HepG2 (cell line): ENCODE data around the gene LZTR1. TPM values are rescaled to one million over a fixed set of nuclear protein-coding genes. Genes with fewer than 3 reads are reported as not detected.
A peak's percentile ranks its signal among the peaks of the same experiment; 100 is the strongest.

ENCODE experiments used
- GLI4 ChIP-seq: sonication (generic); formaldehyde crosslinking; IDR thresholded peaks from 2 replicates; pipeline ENCODE4 v1.5.1; 2020; ENCODE audit warnings: missing genetic modification reagents, mild to moderate bottlenecking, moderate library complexity, borderline replicate concordance
- HOXA5 ChIP-seq: sonication (generic); formaldehyde crosslinking; IDR thresholded peaks from 2 replicates; pipeline ENCODE4 v1.4.0; 2020; ENCODE audit warnings: missing genetic modification reagents
- KLF16 ChIP-seq, 2 experiments: sonication (generic) in 1 of 2; formaldehyde crosslinking in 1 of 2; IDR thresholded peaks; 2 replicates each; pipeline versions ENCODE4 v1.6.1 to v1.8.0; 2016 to 2023; ENCODE audit warnings: missing genetic modification reagents in 2 of 2, missing compliant biosample characterization in 1 of 2
- MED1 ChIP-seq: sonication (generic); formaldehyde crosslinking; IDR thresholded peaks from 2 replicates; pipeline ENCODE4 v1.4.0; 2020; ENCODE audit warnings: missing genetic modification reagents
- MEIS2 ChIP-seq: sonication (generic); formaldehyde crosslinking; IDR thresholded peaks from 2 replicates; pipeline ENCODE4 v1.9.0; 2021; ENCODE audit warnings: mild to moderate bottlenecking, missing genetic modification reagents
- NFE2 ChIP-seq: sonication (generic); formaldehyde crosslinking; IDR thresholded peaks from 2 replicates; pipeline ENCODE4 v1.4.0; 2020; ENCODE audit warnings: missing genetic modification reagents
- NFE2L1 ChIP-seq: sonication (generic); formaldehyde crosslinking; IDR thresholded peaks from 2 replicates; pipeline ENCODE4 v1.4.0; 2020; ENCODE audit warnings: missing genetic modification reagents, mild to moderate bottlenecking, borderline replicate concordance
- NKX3-1 ChIP-seq: sonication (generic); formaldehyde crosslinking; IDR thresholded peaks from 2 replicates; pipeline ENCODE4 v1.5.0; 2020; ENCODE audit warnings: missing genetic modification reagents
- POLR2G ChIP-seq: fragments of 200-400 bp; formaldehyde crosslinking; IDR thresholded peaks from 2 replicates; pipeline ENCODE4 v1.6.1; 2018; ENCODE audit warnings: mild to moderate bottlenecking, low read depth, low read length, moderate library complexity
- RFXAP ChIP-seq: sonication (generic); formaldehyde crosslinking; IDR thresholded peaks from 2 replicates; pipeline ENCODE4 v1.4.0; 2020; ENCODE audit warnings: missing genetic modification reagents, borderline replicate concordance
- SKI ChIP-seq: fragments of 450-650 bp; IDR thresholded peaks from one replicate; pipeline ENCODE4 v1.6.1; 2018; ENCODE audit warnings: mild to moderate bottlenecking; ENCODE audit not compliant: partially characterized antibody
- SP1 ChIP-seq, 2 experiments: fragments of 450-650 bp in 1 of 2; sonication (generic) in 1 of 2; formaldehyde crosslinking in 1 of 2; IDR thresholded peaks; 2 replicates each; pipeline versions ENCODE4 v1.4.0 to v1.6.1; 2016 to 2020; ENCODE audit warnings: missing genetic modification reagents in 1 of 2
- TBX2 ChIP-seq: sonication (generic); formaldehyde crosslinking; IDR thresholded peaks from 2 replicates; pipeline ENCODE4 v1.5.0; 2020; ENCODE audit warnings: missing genetic modification reagents, mild to moderate bottlenecking, borderline replicate concordance
- TRIM24 ChIP-seq: sonication (generic); formaldehyde crosslinking; IDR thresholded peaks from 2 replicates; pipeline ENCODE4 v1.8.0; 2022; ENCODE audit warnings: mild to moderate bottlenecking, missing genetic modification reagents
- ZNF101 ChIP-seq: sonication (generic); formaldehyde crosslinking; IDR thresholded peaks from 2 replicates; pipeline ENCODE4 v1.4.0; 2020; ENCODE audit warnings: mild to moderate bottlenecking, low read depth, missing genetic modification reagents, borderline replicate concordance
- ZNF343 ChIP-seq: sonication (generic); formaldehyde crosslinking; IDR thresholded peaks from 2 replicates; pipeline ENCODE4 v1.4.0; 2020; ENCODE audit warnings: mild to moderate bottlenecking, missing genetic modification reagents
- ZNF382 ChIP-seq: sonication (generic); formaldehyde crosslinking; IDR thresholded peaks from 2 replicates; pipeline ENCODE4 v1.5.0; 2020; ENCODE audit warnings: missing genetic modification reagents, mild to moderate bottlenecking, borderline replicate concordance
- ZNF552 ChIP-seq: sonication (generic); formaldehyde crosslinking; IDR thresholded peaks from 2 replicates; pipeline ENCODE4 v1.9.0; 2022; ENCODE audit warnings: missing genetic modification reagents, mild to moderate bottlenecking, borderline replicate concordance
- ZNF567 ChIP-seq: sonication (generic); formaldehyde crosslinking; IDR thresholded peaks from 2 replicates; pipeline ENCODE4 v1.8.1; 2023; ENCODE audit warnings: mild to moderate bottlenecking, missing genetic modification reagents, borderline replicate concordance
- ZNF614 ChIP-seq: IDR thresholded peaks from 2 replicates; pipeline ENCODE4 v1.6.1; 2018; ENCODE audit warnings: missing biosample characterization, missing genetic modification reagents, inconsistent platforms, borderline replicate concordance
- ZNF772 ChIP-seq: sonication (generic); formaldehyde crosslinking; IDR thresholded peaks from 2 replicates; pipeline ENCODE4 v1.5.0; 2020; ENCODE audit warnings: mild to moderate bottlenecking, missing genetic modification reagents
- polyA plus RNA-seq, 8 experiments: library from polyadenylated mRNA; depleted of rRNA in 3 of 8; stranded (reverse) in 7 of 8; unstranded in 1 of 8; fragments of >200 nt; fragmentation: Illumina TruSeq in 4 of 8; extraction: Trizol in 4 of 8; gene quantifications; 2 replicates each; pipeline versions ENCODE4 v1.2.1 to v1.2.3, GENCODE V29; 2011 to 2016; ENCODE audit warnings: low read depth in 4 of 8, missing spikeins in 1 of 8, mixed read lengths in 1 of 8; ENCODE audit not compliant: insufficient read depth in 1 of 8
- total RNA-seq, 5 experiments: library from RNA; depleted of rRNA; stranded (reverse); fragments of >200 nt; fragmentation: Illumina TruSeq; extraction: Trizol; gene quantifications; 2 replicates each; pipeline ENCODE4 v1.2.3, GENCODE V29; 2016; ENCODE audit warnings: low read depth in 1 of 5
- TF ChIP-seq, protein P1 (sequence below): IDR thresholded peaks from 2 replicates; pipeline ENCODE4 v1.6.1; 2016; ENCODE audit warnings: missing compliant biosample characterization, missing genetic modification reagents, borderline replicate concordance
- TF ChIP-seq, protein P2 (sequence below): sonication (generic); formaldehyde crosslinking; IDR thresholded peaks from 2 replicates; pipeline ENCODE4 v1.4.0; 2020; ENCODE audit warnings: mild to moderate bottlenecking, missing genetic modification reagents
- TF ChIP-seq, protein P3 (sequence below): sonication (generic); formaldehyde crosslinking; IDR thresholded peaks from 2 replicates; pipeline ENCODE4 v1.5.0; 2020; ENCODE audit warnings: missing genetic modification reagents

The LZTR1 gene
- total and polyA plus RNA-seq, 2 of the 13 experiments (the other 11 are each of a cell fraction or from before 2014, with no cell fraction given): 21.8 to 22.4 TPM

DNA sequence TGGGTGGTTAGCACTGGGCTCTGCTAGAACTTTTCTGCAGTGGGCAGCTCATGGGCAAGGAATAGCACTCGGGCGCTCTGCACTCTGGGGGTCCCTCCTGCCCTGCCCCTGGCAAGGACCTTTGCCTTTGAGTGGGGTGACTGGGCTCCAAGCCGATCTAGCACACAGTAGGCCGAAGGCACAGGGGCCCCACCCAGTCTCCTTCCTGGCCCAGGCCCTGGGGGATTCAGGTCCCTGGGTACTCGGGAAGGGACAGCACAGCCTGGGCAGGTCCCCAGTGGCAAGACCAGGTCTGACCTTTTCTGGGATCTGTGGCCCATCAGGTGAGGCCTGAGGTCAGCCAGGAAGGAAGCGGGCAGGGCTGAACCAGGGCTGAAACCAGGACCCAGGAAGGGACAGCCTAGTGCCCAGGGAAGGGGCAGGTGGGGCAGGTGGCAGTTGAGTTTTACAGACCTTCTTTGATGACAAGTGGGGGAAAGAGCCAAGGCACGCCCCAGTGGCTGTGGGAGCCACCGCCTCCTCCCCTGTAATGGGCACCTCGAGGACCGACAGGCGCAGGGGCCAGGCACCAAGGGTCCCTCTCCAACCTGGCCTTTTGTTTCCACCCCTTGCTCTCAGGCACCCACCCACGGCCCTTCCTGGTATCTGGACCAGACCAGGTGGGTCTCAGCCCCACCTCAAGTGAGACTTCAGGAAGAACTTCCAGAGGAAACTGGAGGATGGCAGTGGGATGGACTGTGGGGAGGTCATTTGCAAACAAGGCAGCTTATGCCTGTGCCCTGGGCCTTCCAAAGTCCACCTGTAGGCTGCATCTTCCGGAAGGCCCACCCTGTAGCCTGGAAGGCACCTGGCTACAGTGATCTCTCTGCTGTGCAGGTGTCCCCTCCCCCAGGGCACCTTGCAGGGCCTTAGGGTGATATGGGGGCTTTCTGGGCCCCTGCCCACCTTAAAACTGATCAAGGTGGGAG is 15.9 kb upstream of the LZTR1 start (continued):
- TF ChIP-seq NFE2 (no peak), ZNF614 (CRISPR knock-in tag) (peak; percentile 14; the same call in 1 of the 2 replicates), MED1 (CRISPR knock-in tag) (peak; percentile 10; the same call in 1 of the 2 replicates), GLI4 (no peak), ZNF382 (CRISPR knock-in tag) (no peak), RFXAP (CRISPR knock-in tag) (no peak), ZNF567 (no peak), HOXA5 (CRISPR knock-in tag) (no peak), ZNF552 (no peak), ZNF343 (no peak), NKX3-1 (CRISPR knock-in tag) (no peak), NFE2L1 (CRISPR knock-in tag) (no peak), POLR2G (no peak), SKI (no peak), KLF16 (CRISPR knock-in tag; IDR thresholded peaks at IDR 0.05) (no peak), ZNF101 (CRISPR knock-in tag) (no peak), SP1 (IDR thresholded peaks at IDR 0.05) (no peak), SP1 (CRISPR knock-in tag; IDR thresholded peaks at IDR 0.05) (no peak), MEIS2 (CRISPR knock-in tag) (0 out of 2 replicates have a peak, but pooled peaks have one; percentile 6), TBX2 (CRISPR knock-in tag) (no peak), ZNF772 (CRISPR knock-in tag) (no peak), TRIM24 (no peak)
- TF ChIP-seq, protein P1, sequence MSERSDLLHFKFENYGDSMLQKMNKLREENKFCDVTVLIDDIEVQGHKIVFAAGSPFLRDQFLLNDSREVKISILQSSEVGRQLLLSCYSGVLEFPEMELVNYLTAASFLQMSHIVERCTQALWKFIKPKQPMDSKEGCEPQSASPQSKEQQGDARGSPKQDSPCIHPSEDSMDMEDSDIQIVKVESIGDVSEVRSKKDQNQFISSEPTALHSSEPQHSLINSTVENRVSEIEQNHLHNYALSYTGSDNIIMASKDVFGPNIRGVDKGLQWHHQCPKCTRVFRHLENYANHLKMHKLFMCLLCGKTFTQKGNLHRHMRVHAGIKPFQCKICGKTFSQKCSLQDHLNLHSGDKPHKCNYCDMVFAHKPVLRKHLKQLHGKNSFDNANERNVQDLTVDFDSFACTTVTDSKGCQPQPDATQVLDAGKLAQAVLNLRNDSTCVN (CRISPR knock-in tag): no peak
- TF ChIP-seq, protein P2, sequence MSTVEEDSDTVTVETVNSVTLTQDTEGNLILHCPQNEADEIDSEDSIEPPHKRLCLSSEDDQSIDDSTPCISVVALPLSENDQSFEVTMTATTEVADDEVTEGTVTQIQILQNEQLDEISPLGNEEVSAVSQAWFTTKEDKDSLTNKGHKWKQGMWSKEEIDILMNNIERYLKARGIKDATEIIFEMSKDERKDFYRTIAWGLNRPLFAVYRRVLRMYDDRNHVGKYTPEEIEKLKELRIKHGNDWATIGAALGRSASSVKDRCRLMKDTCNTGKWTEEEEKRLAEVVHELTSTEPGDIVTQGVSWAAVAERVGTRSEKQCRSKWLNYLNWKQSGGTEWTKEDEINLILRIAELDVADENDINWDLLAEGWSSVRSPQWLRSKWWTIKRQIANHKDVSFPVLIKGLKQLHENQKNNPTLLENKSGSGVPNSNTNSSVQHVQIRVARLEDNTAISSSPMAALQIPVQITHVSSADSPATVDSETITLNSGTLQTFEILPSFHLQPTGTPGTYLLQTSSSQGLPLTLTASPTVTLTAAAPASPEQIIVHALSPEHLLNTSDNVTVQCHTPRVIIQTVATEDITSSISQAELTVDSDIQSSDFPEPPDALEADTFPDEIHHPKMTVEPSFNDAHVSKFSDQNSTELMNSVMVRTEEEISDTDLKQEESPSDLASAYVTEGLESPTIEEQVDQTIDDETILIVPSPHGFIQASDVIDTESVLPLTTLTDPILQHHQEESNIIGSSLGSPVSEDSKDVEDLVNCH (CRISPR knock-in tag): no peak
- TF ChIP-seq, protein P3, sequence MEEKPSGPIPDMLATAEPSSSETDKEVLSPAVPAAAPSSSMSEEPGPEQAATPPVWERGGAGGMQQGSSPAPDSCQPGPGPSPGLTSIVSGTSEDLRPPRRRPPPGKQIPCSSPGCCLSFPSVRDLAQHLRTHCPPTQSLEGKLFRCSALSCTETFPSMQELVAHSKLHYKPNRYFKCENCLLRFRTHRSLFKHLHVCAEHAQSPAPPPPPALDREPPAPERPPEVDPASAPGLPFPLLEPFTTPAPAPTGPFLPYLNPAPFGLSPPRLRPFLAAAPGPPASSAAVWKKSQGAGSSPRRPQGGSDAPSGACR (CRISPR knock-in tag): no peak
